Measurements from ENCODE around the gene PRKAR1B. TPM values are rescaled to one million over a fixed set of nuclear protein-coding genes. Genes with fewer than 3 reads are reported as not detected.

Gene PRKAR1B
- total and polyA plus RNA-seq, 8 donors, result 16.3 to 43.5 (median 37.6) TPM

DNA sequence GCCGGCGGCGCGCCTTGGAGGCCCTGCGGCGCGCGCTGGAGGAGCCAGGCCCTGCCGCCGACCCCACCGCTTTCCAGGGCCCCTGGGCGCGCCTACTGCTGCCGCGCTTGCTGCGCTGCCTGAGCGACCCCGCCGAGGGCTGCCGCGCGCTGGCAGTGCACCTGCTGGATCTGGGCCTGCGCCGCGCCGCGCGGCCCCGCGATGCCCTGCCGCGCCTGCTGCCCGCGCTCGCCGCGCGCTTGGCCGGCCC lies 302 bp downstream of the PRKAR1B start:
- H3K9me3 ChIP-seq, result no peaks in the 10 kb centered on the region
- DNase-seq (no peak), ATAC-seq (no peak)
- no peaks in the 10 kb centered on the region for H3K27me3 ChIP-seq
- intact Hi-C loops (cut with DNase I), result no loop called here
- TF ChIP-seq, protein P1, sequence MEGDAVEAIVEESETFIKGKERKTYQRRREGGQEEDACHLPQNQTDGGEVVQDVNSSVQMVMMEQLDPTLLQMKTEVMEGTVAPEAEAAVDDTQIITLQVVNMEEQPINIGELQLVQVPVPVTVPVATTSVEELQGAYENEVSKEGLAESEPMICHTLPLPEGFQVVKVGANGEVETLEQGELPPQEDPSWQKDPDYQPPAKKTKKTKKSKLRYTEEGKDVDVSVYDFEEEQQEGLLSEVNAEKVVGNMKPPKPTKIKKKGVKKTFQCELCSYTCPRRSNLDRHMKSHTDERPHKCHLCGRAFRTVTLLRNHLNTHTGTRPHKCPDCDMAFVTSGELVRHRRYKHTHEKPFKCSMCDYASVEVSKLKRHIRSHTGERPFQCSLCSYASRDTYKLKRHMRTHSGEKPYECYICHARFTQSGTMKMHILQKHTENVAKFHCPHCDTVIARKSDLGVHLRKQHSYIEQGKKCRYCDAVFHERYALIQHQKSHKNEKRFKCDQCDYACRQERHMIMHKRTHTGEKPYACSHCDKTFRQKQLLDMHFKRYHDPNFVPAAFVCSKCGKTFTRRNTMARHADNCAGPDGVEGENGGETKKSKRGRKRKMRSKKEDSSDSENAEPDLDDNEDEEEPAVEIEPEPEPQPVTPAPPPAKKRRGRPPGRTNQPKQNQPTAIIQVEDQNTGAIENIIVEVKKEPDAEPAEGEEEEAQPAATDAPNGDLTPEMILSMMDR (IDR thresholded peaks at IDR 0.05), result no peak
- H3K4me1 ChIP-seq, result peaks cover 6 to 17% of the 10 kb centered on the region in 2 donors
- H3K36me3 ChIP-seq, result peaks cover 0 to 25% of the 10 kb centered on the region in 2 donors
- H3K4me3 ChIP-seq, result peak overlapping the region; percentile 73 to 75
- peak overlapping the region in 1 of 2 donors; percentile 72 for H3K27ac ChIP-seq

DNA sequence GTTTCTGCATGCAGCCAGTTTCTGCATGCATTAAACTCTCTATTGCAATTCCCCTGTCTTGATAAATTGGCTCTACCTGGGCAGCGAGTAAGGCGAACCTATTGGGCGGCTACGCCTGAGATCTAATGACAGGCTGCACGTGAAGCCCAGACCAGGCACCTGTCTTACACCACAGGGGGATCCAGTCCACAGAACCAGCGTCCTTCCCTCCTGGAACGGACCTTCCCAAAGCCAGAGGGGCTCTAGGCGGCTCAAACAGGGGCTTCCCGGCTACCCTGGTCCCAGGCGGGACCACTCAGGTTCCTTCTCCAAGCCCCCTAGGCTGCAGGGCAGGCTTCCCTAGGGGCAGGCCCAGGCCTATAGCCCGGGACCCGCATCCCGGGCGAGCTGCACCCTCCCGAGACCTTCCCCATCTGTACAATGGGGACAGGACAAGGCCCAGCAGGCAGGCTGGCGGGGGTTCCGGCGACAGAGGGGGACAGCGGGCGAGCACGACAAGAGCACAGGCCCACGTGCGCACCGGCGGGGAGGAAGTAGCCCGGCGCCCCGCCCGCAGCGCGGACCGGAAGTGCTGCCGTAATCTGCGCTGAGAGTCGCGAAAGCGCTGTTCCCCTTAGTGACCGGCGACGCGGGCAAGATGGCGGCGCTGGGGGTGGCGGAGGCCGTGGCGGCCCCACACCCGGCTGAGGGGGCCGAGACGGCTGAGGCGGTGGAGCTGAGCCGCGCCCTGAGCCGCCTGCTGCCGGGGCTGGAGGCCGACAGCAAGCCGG lies 812 bp downstream of the PRKAR1B start, which contains the start of gene DNAAF5:
Gene DNAAF5 (plus strand): TSS at position 616 of the 770 bp plus-strand sequence. CDS start 22 bp downstream, at position 638.
- Histone ChIP-seq H3K27me3 (no peaks in the 10 kb centered on the region), H3K9me3 (peaks cover 0 to 2% of the 10 kb centered on the region in 2 donors), H3K27ac (peak within 1 kb of the TSS in 1 of 2 donors; percentile 72), H3K36me3 (peaks cover 0 to 20% of the 10 kb centered on the region in 2 donors), H3K4me3 (peak within 1 kb of the TSS; percentile 73 to 75), H3K4me1 (peaks cover 6 to 17% of the 10 kb centered on the region in 2 donors)
- intact Hi-C loops (cut with DNase I), result no loop called here
- DNase-seq (peak; percentile 69 to 95 (median 86)), ATAC-seq (peak; percentile 97)
- TF ChIP-seq, protein P1 (IDR thresholded peaks at IDR 0.05), result no peak

DNA sequence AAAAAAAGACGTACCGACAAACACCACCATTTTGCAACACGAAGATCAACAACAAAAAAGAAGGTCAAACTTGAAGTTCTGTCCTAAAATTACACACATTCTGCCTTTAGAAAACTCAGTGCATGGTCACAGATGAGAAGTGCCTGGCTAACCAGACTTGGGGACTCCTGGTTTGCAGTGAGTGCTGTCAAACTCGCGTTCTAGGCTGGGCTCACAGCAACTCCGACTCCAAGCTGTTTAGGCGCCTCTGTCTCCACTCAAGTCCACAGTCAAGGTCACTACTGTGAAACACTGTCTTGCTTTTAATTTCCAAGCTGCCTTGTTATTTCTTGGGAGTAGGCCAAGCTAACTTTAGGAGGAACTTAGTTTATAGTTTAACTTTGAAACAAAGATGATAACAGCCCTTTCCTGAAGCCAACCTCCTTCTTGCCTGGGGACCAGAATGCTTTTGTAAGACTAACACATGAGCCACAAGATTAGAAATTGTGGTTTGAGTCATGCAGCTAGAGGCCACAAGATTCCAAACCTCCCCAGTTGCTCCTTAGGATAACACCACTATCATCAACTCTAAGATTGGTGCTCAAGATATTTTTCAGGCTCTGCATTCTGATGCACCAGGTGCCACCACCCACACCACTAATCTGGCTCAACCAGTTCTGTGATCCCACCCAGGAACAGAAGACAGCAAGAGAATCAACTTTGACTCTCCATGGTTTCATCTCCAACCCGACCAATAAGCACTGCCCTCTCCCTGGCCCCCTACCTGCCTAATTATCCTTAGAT lies 1.7 kb downstream of the PRKAR1B start:
- Histone ChIP-seq H3K4me3 (peak overlapping the region; percentile 73 to 75), H3K27ac (no peak overlapping the region), H3K27me3 (no peaks in the 10 kb centered on the region), H3K36me3 (peaks cover 0 to 13% of the 10 kb centered on the region in 2 donors), H3K4me1 (peaks cover 6 to 17% of the 10 kb centered on the region in 2 donors), H3K9me3 (peaks cover 0 to 4% of the 10 kb centered on the region in 2 donors)
- TF ChIP-seq, protein P1 (IDR thresholded peaks at IDR 0.05), result no peak
- ATAC-seq, result no peak
- DNase-seq, result peak in 1 of 4 donors; percentile 22
- intact Hi-C loops (cut with DNase I), result no loop called here

DNA sequence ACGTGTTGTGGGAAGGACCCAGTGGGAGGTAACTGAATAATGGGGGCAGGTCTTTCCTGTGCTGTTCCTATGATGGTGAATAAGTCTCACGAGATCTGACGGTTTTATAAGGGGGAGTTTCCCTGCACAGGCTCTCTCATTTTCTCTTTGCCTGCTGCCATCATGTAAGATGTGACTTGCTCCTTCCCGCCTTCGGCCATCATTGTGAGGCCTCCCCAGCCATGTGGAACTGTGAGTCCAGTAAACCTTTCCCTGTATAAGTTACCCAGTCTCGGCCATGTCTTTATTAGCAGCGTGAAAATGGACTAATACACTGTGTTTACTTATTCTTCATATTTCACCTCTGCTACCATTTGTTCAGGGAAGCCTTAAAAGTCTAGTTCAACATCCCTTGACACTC lies 2.8 kb downstream of the PRKAR1B start:
- no peak for DNase-seq

More for the DNA sequence above, 2.8 kb downstream of the PRKAR1B start:
- TF ChIP-seq, protein P1 (IDR thresholded peaks at IDR 0.05), result no peak
- ATAC-seq, result no peak
- Histone ChIP-seq H3K36me3 (peaks cover 0 to 2% of the 10 kb centered on the region in 2 donors), H3K27me3 (no peaks in the 10 kb centered on the region), H3K9me3 (peaks cover 0 to 4% of the 10 kb centered on the region in 2 donors), H3K4me1 (peaks cover 6 to 17% of the 10 kb centered on the region in 2 donors), H3K4me3 (no peak overlapping the region), H3K27ac (no peak overlapping the region)
- intact Hi-C loops (cut with DNase I), result no loop called here
